ENCODE results near the gene AKAP10. TPM values are rescaled to one million over a fixed set of nuclear protein-coding genes. Genes with fewer than 3 reads are reported as not detected.

Gene AKAP10
- total and polyA plus RNA-seq, 2 donors from 2014 or later: 8.3 to 43.7 TPM

- no peak for DNase-seq
- H3K27ac ChIP-seq (ENCODE audit: low read depth in 2 of 2, low read length in 2 of 2): no peak overlapping the region
- no peaks in the 10 kb centered on the region for H3K4me1 ChIP-seq (ENCODE audit: control insufficient read depth in 2 of 3, insufficient read depth in 2 of 3, low read depth in 1 of 3, low read length in 3 of 3)
- no peak for TF ChIP-seq CTCF (IDR thresholded peaks at IDR 0.05; ENCODE audit: borderline replicate concordance, extremely low read depth, insufficient read depth)
- intact Hi-C loops (cut with DNase I): no loop called here
- no peak for FAIRE-seq
- no peaks in the 10 kb centered on the region for H3K27me3 ChIP-seq (ENCODE audit: control insufficient read depth, insufficient read depth, low read length)
- no peak overlapping the region for H3K9ac ChIP-seq (ENCODE audit: low read length in 3 of 3)
- H3K9me3 ChIP-seq (ENCODE audit: control insufficient read depth in 2 of 3, insufficient read depth in 1 of 3, low read length in 3 of 3): no peaks in the 10 kb centered on the region
- no peak overlapping the region for H3K4me3 ChIP-seq (ENCODE audit: low read length in 3 of 3)
- H3K36me3 ChIP-seq (ENCODE audit: control insufficient read depth in 2 of 3, insufficient read depth in 3 of 3, low read length in 3 of 3): peaks cover 13 to 47% (median 19%) of the 10 kb centered on the region in 3 donors
Observed at GRCh38 chr17:19905502-19905901, 72.1 kb downstream of the AKAP10 start.

DNA sequence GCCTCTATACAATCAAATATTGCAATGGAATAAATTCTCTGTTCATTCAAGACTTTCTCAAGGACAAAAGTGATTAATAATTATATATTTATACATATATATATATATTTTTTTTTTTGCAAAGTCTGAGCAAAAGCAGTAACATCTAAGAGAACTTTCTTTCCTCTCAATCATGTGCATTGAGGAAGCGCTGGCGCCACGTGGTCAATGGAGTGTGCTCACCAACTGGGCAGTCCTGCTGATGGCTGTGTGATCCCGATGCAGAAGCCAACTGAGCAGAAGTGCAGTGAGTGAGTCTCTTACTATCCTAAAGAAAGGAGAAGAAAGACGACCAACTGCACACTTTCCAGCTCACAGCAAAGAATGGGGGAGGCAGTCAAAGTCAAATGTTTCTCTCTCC is 72.7 kb downstream of the AKAP10 start:
- peaks cover 13 to 47% (median 19%) of the 10 kb centered on the region in 3 donors for H3K36me3 ChIP-seq (ENCODE audit: control insufficient read depth in 2 of 3, insufficient read depth in 3 of 3, low read length in 3 of 3)
- no peak overlapping the region for H3K9ac ChIP-seq (ENCODE audit: low read length in 3 of 3)
- H3K4me3 ChIP-seq (ENCODE audit: low read length in 3 of 3): no peak overlapping the region
- H3K27ac ChIP-seq (ENCODE audit: low read depth in 2 of 2, low read length in 2 of 2): no peak overlapping the region
- FAIRE-seq (no peak), DNase-seq (no peak)
- no peaks in the 10 kb centered on the region for H3K27me3 ChIP-seq (ENCODE audit: control insufficient read depth, insufficient read depth, low read length)
- H3K4me1 ChIP-seq (ENCODE audit: control insufficient read depth in 2 of 3, insufficient read depth in 2 of 3, low read depth in 1 of 3, low read length in 3 of 3): no peaks in the 10 kb centered on the region
- intact Hi-C loops (cut with DNase I): no loop called here
- TF ChIP-seq CTCF (IDR thresholded peaks at IDR 0.05; ENCODE audit: borderline replicate concordance, extremely low read depth, insufficient read depth): no peak
- no peaks in the 10 kb centered on the region for H3K9me3 ChIP-seq (ENCODE audit: control insufficient read depth in 2 of 3, insufficient read depth in 1 of 3, low read length in 3 of 3)

DNA sequence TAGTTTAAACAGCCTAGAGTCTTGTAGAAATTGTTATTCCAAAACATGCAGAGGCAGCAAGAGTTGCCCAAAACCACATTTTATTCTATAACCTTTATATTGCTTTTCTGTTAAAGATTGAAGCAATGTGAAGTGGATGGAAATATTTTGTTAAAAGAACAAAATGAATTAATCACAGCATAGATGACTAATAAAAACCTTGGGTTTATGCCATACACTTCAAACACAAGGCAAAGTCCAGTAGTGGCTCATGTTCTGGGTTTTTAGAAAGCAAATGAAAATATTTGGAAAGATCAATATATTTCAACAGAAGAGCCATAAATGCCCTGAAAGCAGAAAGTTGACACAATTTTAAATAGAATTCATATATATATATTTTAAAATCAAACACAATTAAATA is 73.2 kb downstream of the AKAP10 start:
- H3K9me3 ChIP-seq (ENCODE audit: control insufficient read depth in 2 of 3, insufficient read depth in 1 of 3, low read length in 3 of 3): no peaks in the 10 kb centered on the region
- FAIRE-seq: no peak
- intact Hi-C loops (cut with DNase I): no loop called here
- no peak overlapping the region for H3K27ac ChIP-seq (ENCODE audit: low read depth in 2 of 2, low read length in 2 of 2)
- TF ChIP-seq CTCF (IDR thresholded peaks at IDR 0.05; ENCODE audit: borderline replicate concordance, extremely low read depth, insufficient read depth): no peak
- H3K4me1 ChIP-seq (ENCODE audit: control insufficient read depth in 2 of 3, insufficient read depth in 2 of 3, low read depth in 1 of 3, low read length in 3 of 3): no peaks in the 10 kb centered on the region
- H3K4me3 ChIP-seq (ENCODE audit: low read length in 3 of 3): no peak overlapping the region
- no peak for DNase-seq
- no peak overlapping the region for H3K9ac ChIP-seq (ENCODE audit: low read length in 3 of 3)
- no peaks in the 10 kb centered on the region for H3K27me3 ChIP-seq (ENCODE audit: control insufficient read depth, insufficient read depth, low read length)
- H3K36me3 ChIP-seq (ENCODE audit: control insufficient read depth in 2 of 3, insufficient read depth in 3 of 3, low read length in 3 of 3): peaks cover 12 to 43% (median 16%) of the 10 kb centered on the region in 3 donors

GRCh38 chr17:19900809-19901208 is 76.8 kb downstream of the AKAP10 start:
- no peaks in the 10 kb centered on the region for H3K9me3 ChIP-seq (ENCODE audit: control insufficient read depth in 2 of 3, insufficient read depth in 1 of 3, low read length in 3 of 3)
- H3K9ac ChIP-seq (ENCODE audit: low read length in 3 of 3): no peak overlapping the region
- no peak overlapping the region for H3K27ac ChIP-seq (ENCODE audit: low read depth in 2 of 2, low read length in 2 of 2)
- no peak for TF ChIP-seq CTCF (IDR thresholded peaks at IDR 0.05; ENCODE audit: borderline replicate concordance, extremely low read depth, insufficient read depth)
- intact Hi-C loops (cut with DNase I): no loop called here
- H3K4me3 ChIP-seq (ENCODE audit: low read length in 3 of 3): no peak overlapping the region
- no peak for FAIRE-seq
- H3K27me3 ChIP-seq (ENCODE audit: control insufficient read depth, insufficient read depth, low read length): no peaks in the 10 kb centered on the region
- peaks cover 0 to 2% (median 0%) of the 10 kb centered on the region in 3 donors for H3K4me1 ChIP-seq (ENCODE audit: control insufficient read depth in 2 of 3, insufficient read depth in 2 of 3, low read depth in 1 of 3, low read length in 3 of 3)
- DNase-seq: no peak
- peaks cover 5 to 24% (median 7%) of the 10 kb centered on the region in 3 donors for H3K36me3 ChIP-seq (ENCODE audit: control insufficient read depth in 2 of 3, insufficient read depth in 3 of 3, low read length in 3 of 3)

Measured in kidney (tissue), 14 donors.